HCT116 (cell line): Measurements from ENCODE around the gene CPEB1. TPM values are rescaled to one million over a fixed set of nuclear protein-coding genes. Genes with fewer than 3 reads are reported as not detected.

Source experiments
- ATAC-seq: fragments of 200-7000 bp; cut with Tn5 transposase; 2 replicates; pipeline ENCODE4 v1.9.1; 2020; ENCODE audit warnings: mild to moderate bottlenecking, moderate library complexity
- BruUV-seq: library from RNA; stranded (reverse); fragments of 400-500 nt; replicated peaks from 2 replicates; lab custom pipeline; 2021; lab: Mats Ljungman, UMichigan
- CTCF ChIA-PET: fragments of 300-600 bp; sonication (Branson Sonifier 250); formaldehyde crosslinking; loops from one replicate; lab custom pipeline; 2021; ENCODE audit warnings: antibody characterized with exemption; lab: Charles Lee
- POLR2A ChIA-PET: fragments of 300-600, 350-600 bp; sonication (Branson Sonifier 250); formaldehyde crosslinking; loops from one replicate; lab custom pipeline; 2021; ENCODE audit warnings: antibody characterized with exemption; lab: Charles Lee
- RAD21 ChIA-PET, 2 experiments: fragments of 300-600 bp; sonication (Branson Sonifier 250); formaldehyde crosslinking; loops; one replicate each; lab custom pipeline; 2023; ENCODE audit warnings: low total read pairs in 2 of 2; ENCODE audit not compliant: uncharacterized antibody in 2 of 2, unreplicated experiment in 2 of 2, low non-redundant PET in 1 of 2; lab: Charles Lee
- DNase-seq: peaks from one replicate; pipeline ENCODE4 v3.0.0-alpha.2; 2010; ENCODE audit warnings: low read depth, low spot score
- H2AFZ ChIP-seq: fragments of 200-600 bp; shearing (Covaris generic), sonication (generic); 2 replicates; pipeline ENCODE4 v1.6.1; 2017; ENCODE audit warnings: low read depth, mixed run types, mixed read lengths, antibody characterized with exemption, low read length; ENCODE audit not compliant: poor library complexity, severe bottlenecking
- H3K27ac ChIP-seq: 2 replicates; pipeline ENCODE4 v1.5.1; 2012; ENCODE audit warnings: low read depth, low read length
- H3K27me3 ChIP-seq: fragments of 200-600 bp; sonication (generic); 2 replicates; pipeline ENCODE4 v1.6.1; 2016; ENCODE audit warnings: mixed run types, low read length, mixed read lengths; ENCODE audit not compliant: insufficient read depth
- H3K36me3 ChIP-seq, 2 experiments: fragments of 200-500 bp in 1 of 2; fragments of 200-600 bp in 1 of 2; sonication (Bioruptor generic) in 1 of 2; sonication (generic) in 1 of 2; 2 replicates each; pipeline versions ENCODE4 v1.5.1 to v1.6.1; 2014 to 2016; ENCODE audit warnings: low read length in 2 of 2, inconsistent platforms in 1 of 2, mixed read lengths in 1 of 2, mixed run types in 1 of 2; ENCODE audit not compliant: insufficient read depth in 2 of 2, control insufficient read depth in 1 of 2
- H3K4me1 ChIP-seq, 2 experiments: fragments of 200-600 bp in 1 of 2; sonication (generic) in 1 of 2; 2 replicates each; pipeline versions ENCODE4 v1.5.1 to v1.6.1; 2012 to 2017; ENCODE audit warnings: low read length in 2 of 2, inconsistent platforms in 1 of 2, mild to moderate bottlenecking in 1 of 2, mixed read lengths in 1 of 2, mixed run types in 1 of 2, moderate library complexity in 1 of 2; ENCODE audit not compliant: insufficient read depth in 2 of 2, control insufficient read depth in 1 of 2
- H3K4me2 ChIP-seq: fragments of 200-600 bp; sonication (generic); 2 replicates; pipeline ENCODE4 v1.6.1; 2017; ENCODE audit warnings: mixed run types, low read length, mixed read lengths
- H3K4me3 ChIP-seq, 2 experiments: fragments of 200-600 bp in 1 of 2; sonication (generic) in 1 of 2; replicated peaks in 1 of 2; 2 replicates each; pipeline ENCODE4 v1.5.1; 2011 to 2016; ENCODE audit warnings: low read length in 2 of 2, control low read depth in 1 of 2, low read depth in 1 of 2, mild to moderate bottlenecking in 1 of 2, mixed read lengths in 1 of 2, mixed run types in 1 of 2
- H3K79me2 ChIP-seq: fragments of 200-600 bp; sonication (generic); 2 replicates; pipeline ENCODE4 v1.6.1; 2017; ENCODE audit warnings: mild to moderate bottlenecking, mixed run types, low read length, moderate library complexity, mixed read lengths; ENCODE audit not compliant: insufficient read depth
- H3K9ac ChIP-seq: fragments of 200-600 bp; sonication (generic); 2 replicates; pipeline ENCODE4 v1.6.1; 2016; ENCODE audit warnings: low read length, mixed read lengths
- H3K9me2 ChIP-seq: fragments of 200-600 bp; sonication (generic), shearing (Covaris generic); 2 replicates; pipeline ENCODE4 v1.6.1; 2017; ENCODE audit warnings: mixed run types, mild to moderate bottlenecking, moderate library complexity; ENCODE audit not compliant: insufficient read depth
- H3K9me3 ChIP-seq, 2 experiments: fragments of 200-500 bp in 1 of 2; fragments of 200-600 bp in 1 of 2; sonication (Bioruptor generic) in 1 of 2; sonication (generic) in 1 of 2; 2 replicates each; pipeline ENCODE4 v1.6.1; 2014 to 2017; ENCODE audit warnings: low read length in 2 of 2, mixed read lengths in 2 of 2, inconsistent platforms in 1 of 2, low read depth in 1 of 2, mild to moderate bottlenecking in 1 of 2, mixed run types in 1 of 2, moderate library complexity in 1 of 2; ENCODE audit not compliant: control insufficient read depth in 1 of 2, insufficient read depth in 1 of 2
- H4K20me1 ChIP-seq: fragments of 200-600 bp; sonication (generic), shearing (Covaris generic); 2 replicates; pipeline ENCODE4 v1.6.1; 2017; ENCODE audit warnings: mixed run types, mild to moderate bottlenecking, moderate library complexity; ENCODE audit not compliant: insufficient read depth
- SIN3A ChIP-seq: IDR thresholded peaks from 2 replicates; pipeline ENCODE4 v1.6.1; 2012; ENCODE audit warnings: low read depth
- SP1 ChIP-seq: IDR thresholded peaks from 2 replicates; pipeline ENCODE4 v1.6.1; 2012; ENCODE audit warnings: low read depth
- SRF ChIP-seq: IDR thresholded peaks from 2 replicates; pipeline ENCODE4 v1.6.1; 2012; ENCODE audit warnings: low read depth
- TCF7L2 ChIP-seq: IDR thresholded peaks from 2 replicates; pipeline ENCODE4 v1.7.0; 2011; ENCODE audit warnings: borderline replicate concordance, inconsistent platforms; ENCODE audit not compliant: insufficient read depth, insufficient read length; ENCODE audit errors: extremely low read depth
- ZNF274 ChIP-seq: fragments of 200-500 bp; sonication (Bioruptor generic); IDR thresholded peaks from 2 replicates; pipeline ENCODE4 v1.6.1; 2014; ENCODE audit warnings: mild to moderate bottlenecking, low read depth, low read length, inconsistent platforms
- intact Hi-C: fragments of 100-400 bp; cut with micrococcal nuclease; formaldehyde crosslinking; loops from 2 replicates; pipeline ENCODE4 v1.10.0; 2022
- total RNA-seq: library from RNA; stranded (reverse); gene quantifications from one replicate; pipeline ENCODE4 v1.2.1, GENCODE V29; 2021; ENCODE audit not compliant: unreplicated experiment

Gene CPEB1
- total RNA-seq, 1 experiment from 2014 or later: not detected

DNA sequence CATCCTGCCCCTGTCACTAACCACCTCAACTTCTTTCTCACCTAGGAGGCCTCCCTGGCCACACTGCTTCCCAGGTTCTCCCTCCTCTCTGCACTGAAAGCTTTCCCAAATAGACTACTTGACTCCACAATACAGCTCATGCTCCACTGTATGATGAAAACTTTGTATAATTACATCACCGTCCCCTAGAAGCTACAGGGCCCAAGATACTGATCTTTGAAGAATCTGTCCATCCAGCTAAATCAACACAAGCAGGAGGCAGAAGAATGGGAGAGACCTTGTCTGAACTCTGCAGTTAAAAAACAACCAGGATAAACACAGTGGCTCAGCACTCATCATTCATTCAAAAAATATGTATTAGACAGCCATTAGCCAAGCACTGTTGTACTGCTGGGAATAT, 80.5 kb downstream of the CPEB1 start:
- no TSS peak for BruUV-seq
- H3K9ac ChIP-seq: no peak overlapping the region
- ChIA-PET CTCF (no interaction called here), RAD21 (no interaction called here), POLR2A (no interaction called here)
- no peak overlapping the region for H3K27ac ChIP-seq
- no peaks in the 10 kb centered on the region for H4K20me1 ChIP-seq
- H3K4me3 ChIP-seq: no peak overlapping the region
- H3K36me3 ChIP-seq: no peaks in the 10 kb centered on the region
- H3K4me1 ChIP-seq: no peaks in the 10 kb centered on the region
- ATAC-seq (no peak), DNase-seq (no peak)
- H3K9me3 ChIP-seq: no peaks in the 10 kb centered on the region
- no peak overlapping the region for H2AFZ ChIP-seq
- no peaks in the 10 kb centered on the region for H3K27me3 ChIP-seq
- H3K4me2 ChIP-seq: no peak overlapping the region
- no peaks in the 10 kb centered on the region for H3K79me2 ChIP-seq
- H3K9me2 ChIP-seq: no peaks in the 10 kb centered on the region
- intact Hi-C loops: no loop called here
- no peak for TF ChIP-seq ZNF274

DNA sequence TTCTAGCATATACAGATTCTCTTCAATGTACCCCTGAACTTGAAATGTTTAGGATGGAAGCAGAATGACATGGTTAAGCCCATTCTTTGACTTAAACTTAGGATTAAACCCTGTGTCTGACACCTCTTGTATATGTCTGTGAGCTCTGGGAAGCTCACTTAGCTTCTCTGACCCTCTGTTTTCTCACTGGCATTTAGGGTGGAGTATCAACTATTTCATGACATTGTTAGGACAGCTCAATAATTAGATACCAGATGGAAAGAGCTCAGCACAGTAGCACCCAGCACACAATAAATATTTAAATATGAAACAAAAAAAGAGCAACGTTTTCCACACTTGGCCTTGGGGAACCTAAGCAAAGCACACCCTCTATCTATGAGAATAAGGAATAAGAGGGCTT, 88.7 kb downstream of the CPEB1 start:
- no TSS peak for BruUV-seq
- RAD21 ChIA-PET: no interaction called here
- no peaks in the 10 kb centered on the region for H3K36me3 ChIP-seq

More for the DNA sequence above, 88.7 kb downstream of the CPEB1 start:
- ATAC-seq (no peak), DNase-seq (no peak)
- ChIA-PET POLR2A (interaction anchor here (1.4 kb wide), 1 partner anchor 11 kb away, joined by 3 read pairs; no protein-coding TSS in a partner anchor), CTCF (no interaction called here)
- no peaks in the 10 kb centered on the region for H4K20me1 ChIP-seq
- TF ChIP-seq SP1: no peak
- TF ChIP-seq SRF: no peak
- TF ChIP-seq TCF7L2: no peak
- no peak for TF ChIP-seq SIN3A
- peaks cover 4% of the 10 kb centered on the region for H3K27me3 ChIP-seq
- H3K4me3 ChIP-seq: no peak overlapping the region
- H3K9me3 ChIP-seq: no peaks in the 10 kb centered on the region
- H3K9me2 ChIP-seq: no peaks in the 10 kb centered on the region
- no peak overlapping the region for H3K4me2 ChIP-seq
- no peak overlapping the region for H2AFZ ChIP-seq
- intact Hi-C loops: no loop called here
- H3K79me2 ChIP-seq: no peaks in the 10 kb centered on the region
- no peak overlapping the region for H3K27ac ChIP-seq
- no peaks in the 10 kb centered on the region for H3K4me1 ChIP-seq
- H3K9ac ChIP-seq: no peak overlapping the region
